Parathyroid adenoma (tissue), 2 donors: Measurements from ENCODE around the gene ARL8A.
A peak's percentile ranks its signal among the peaks of the same experiment; 100 is the strongest.

Experiments used
- H2AFZ ChIP-seq: fragments of 300-600 bp; sonication (generic); one replicate; pipeline ENCODE4 v1.7.0; 2017; ENCODE audit warnings: antibody characterized with exemption, mild to moderate bottlenecking
- H3K27ac ChIP-seq: fragments of 300-600 bp; sonication (generic); one replicate; pipeline ENCODE4 v1.7.0; 2017
- H3K27me3 ChIP-seq: fragments of 300-600 bp; sonication (generic); one replicate; pipeline ENCODE4 v1.7.0; 2017; ENCODE audit warnings: low read length; ENCODE audit not compliant: control insufficient read depth, insufficient read depth
- H3K36me3 ChIP-seq: fragments of 300-600 bp; sonication (generic); one replicate; pipeline ENCODE4 v1.7.0; 2017; ENCODE audit warnings: low read length; ENCODE audit not compliant: control insufficient read depth, insufficient read depth
- H3K4me1 ChIP-seq: fragments of 300-600 bp; sonication (generic); one replicate; pipeline ENCODE4 v1.7.0; 2017; ENCODE audit warnings: control low read depth
- H3K4me2 ChIP-seq: fragments of 300-600 bp; sonication (generic); one replicate; pipeline ENCODE4 v1.7.0; 2017; ENCODE audit warnings: low read length
- H3K4me3 ChIP-seq: fragments of 300-600 bp; sonication (generic); one replicate; pipeline ENCODE4 v1.7.0; 2017; ENCODE audit warnings: low read depth, low read length
- H3K79me2 ChIP-seq: fragments of 300-600 bp; sonication (generic); one replicate; pipeline ENCODE4 v1.7.0; 2017; ENCODE audit warnings: control low read depth
- H3K9ac ChIP-seq: fragments of 300-600 bp; sonication (generic); one replicate; pipeline ENCODE4 v1.7.0; 2017; ENCODE audit warnings: mild to moderate bottlenecking
- H3K9me3 ChIP-seq: fragments of 300-600 bp; sonication (generic); one replicate; pipeline ENCODE4 v1.7.0; 2017; ENCODE audit warnings: low read length; ENCODE audit not compliant: control insufficient read depth
- CTCF ChIP-seq: fragments of 300-600 bp; sonication (generic); IDR thresholded peaks from one replicate; pipeline ENCODE4 v1.7.0; 2017; ENCODE audit warnings: antibody characterized with exemption, mild to moderate bottlenecking
- donor health status: primary hyperparathyroidism.

ARL8A gene

GRCh38 chr1:202189918-202190715 is 45.6 kb upstream of the ARL8A start:
- no peak overlapping the region for H3K4me2 ChIP-seq
- peaks cover 5% of the 10 kb centered on the region for H3K27me3 ChIP-seq
- H3K9ac ChIP-seq: no peak overlapping the region
- no peak overlapping the region for H2AFZ ChIP-seq
- no peaks in the 10 kb centered on the region for H3K4me1 ChIP-seq
- H3K79me2 ChIP-seq: no peaks in the 10 kb centered on the region
- no peak overlapping the region for H3K4me3 ChIP-seq
- no peaks in the 10 kb centered on the region for H3K9me3 ChIP-seq
- no peak for TF ChIP-seq CTCF
- no peaks in the 10 kb centered on the region for H3K36me3 ChIP-seq
- H3K27ac ChIP-seq: no peak overlapping the region

GRCh38 chr1:202189001-202189790 is 44.7 kb upstream of the ARL8A start:
- no peak overlapping the region for H2AFZ ChIP-seq
- no peaks in the 10 kb centered on the region for H3K79me2 ChIP-seq
- H3K4me1 ChIP-seq: no peaks in the 10 kb centered on the region
- H3K4me3 ChIP-seq: no peak overlapping the region
- H3K27me3 ChIP-seq: peaks cover 5% of the 10 kb centered on the region
- TF ChIP-seq CTCF: peak; percentile 63
- H3K36me3 ChIP-seq: no peaks in the 10 kb centered on the region
- H3K9ac ChIP-seq: no peak overlapping the region
- H3K9me3 ChIP-seq: no peaks in the 10 kb centered on the region
- no peak overlapping the region for H3K4me2 ChIP-seq
- H3K27ac ChIP-seq: no peak overlapping the region

GRCh38 chr1:202187697-202188407 is 43.3 kb upstream of the ARL8A start:
- H3K27me3 ChIP-seq: no peaks in the 10 kb centered on the region
- H3K36me3 ChIP-seq: no peaks in the 10 kb centered on the region
- H2AFZ ChIP-seq: no peak overlapping the region
- TF ChIP-seq CTCF: no peak
- H3K9ac ChIP-seq: no peak overlapping the region
- H3K4me3 ChIP-seq: no peak overlapping the region
- no peaks in the 10 kb centered on the region for H3K79me2 ChIP-seq
- H3K4me2 ChIP-seq: no peak overlapping the region
- H3K4me1 ChIP-seq: no peaks in the 10 kb centered on the region
- H3K9me3 ChIP-seq: no peaks in the 10 kb centered on the region
- H3K27ac ChIP-seq: no peak overlapping the region

GRCh38 chr1:202187041-202187671 is 42.6 kb upstream of the ARL8A start:
- Histone ChIP-seq H3K9ac (no peak overlapping the region), H3K27ac (no peak overlapping the region), H3K4me1 (no peaks in the 10 kb centered on the region), H3K4me2 (no peak overlapping the region), H3K4me3 (no peak overlapping the region), H3K36me3 (no peaks in the 10 kb centered on the region), H3K79me2 (no peaks in the 10 kb centered on the region), H3K9me3 (no peaks in the 10 kb centered on the region), H2AFZ (no peak overlapping the region), H3K27me3 (no peaks in the 10 kb centered on the region)
- no peak for TF ChIP-seq CTCF
